Stimulated activated CD8-positive, alpha-beta memory T cell treated with anti-CD3 and anti-CD28 coated beads, Interleukin-15, amount 100 ng/mL, for 48 hours (primary cell): ENCODE results near the gene SERPINB6.
A peak's percentile ranks its signal among the peaks of the same experiment; 100 is the strongest.
"Not testable (repeated sequence)": the region's sequence is repeated elsewhere in the genome, so short reads cannot be mapped to it uniquely, and the experiment has no call there.

ENCODE experiments used
- DNase-seq, 2 donors: peaks; one replicate each; pipeline ENCODE4 v3.0.0-alpha.2; 2020; ENCODE audit warnings: low read depth in 2 of 2

Gene SERPINB6

DNA sequence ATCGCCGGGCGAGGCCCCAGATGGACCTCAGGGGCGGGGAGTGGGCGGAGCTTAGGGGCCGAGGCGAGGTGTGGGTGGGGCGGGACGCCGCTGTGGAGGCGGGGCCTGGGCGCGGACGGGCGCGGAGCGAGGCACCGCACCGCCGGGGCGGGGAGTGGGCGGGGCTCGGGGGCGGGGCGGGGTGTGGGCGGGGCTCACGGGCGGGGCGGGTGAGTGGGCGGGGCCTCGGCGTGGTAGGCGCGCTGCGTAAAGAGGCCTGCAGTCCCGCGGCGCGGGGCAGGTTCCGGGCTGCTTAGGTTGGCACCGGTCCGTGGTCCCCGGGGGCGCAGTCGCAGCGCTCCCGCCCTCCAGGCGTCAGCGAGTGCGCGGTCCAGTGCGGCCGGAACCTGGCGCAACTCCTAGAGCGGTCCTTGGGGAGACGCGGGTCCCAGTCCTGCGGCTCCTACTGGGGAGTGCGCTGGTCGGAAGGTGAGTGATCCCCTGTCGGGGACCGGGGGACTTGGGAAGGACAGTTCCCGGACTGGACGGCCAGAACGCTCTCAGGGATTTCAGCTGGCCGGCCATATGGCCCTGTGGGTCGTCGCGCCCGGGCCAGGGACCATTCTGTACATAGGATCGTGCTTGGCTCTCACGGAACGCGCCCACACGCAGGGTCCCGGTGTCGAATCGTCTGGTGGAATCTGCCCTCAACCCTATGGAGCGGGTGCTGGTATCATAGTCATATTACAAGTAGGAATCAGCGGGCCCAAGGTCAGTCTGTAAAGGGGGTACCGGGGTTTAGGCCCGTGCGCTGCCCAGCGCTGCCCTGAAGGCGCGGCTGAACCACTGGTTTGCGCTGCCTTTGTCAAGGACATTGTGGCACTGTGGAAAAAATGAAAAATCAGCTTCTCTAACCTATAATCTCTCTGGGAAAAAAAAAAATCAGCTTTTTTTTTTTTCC is 28.5 kb upstream of the SERPINB6 start, which contains the start of gene NQO2:
Gene NQO2, plus strand, starts transcription at position 277 of the 940 bp plus-strand sequence. CDS start 6,659 bp downstream, outside the sequence.
- DNase-seq, result peak; percentile 86

DNA sequence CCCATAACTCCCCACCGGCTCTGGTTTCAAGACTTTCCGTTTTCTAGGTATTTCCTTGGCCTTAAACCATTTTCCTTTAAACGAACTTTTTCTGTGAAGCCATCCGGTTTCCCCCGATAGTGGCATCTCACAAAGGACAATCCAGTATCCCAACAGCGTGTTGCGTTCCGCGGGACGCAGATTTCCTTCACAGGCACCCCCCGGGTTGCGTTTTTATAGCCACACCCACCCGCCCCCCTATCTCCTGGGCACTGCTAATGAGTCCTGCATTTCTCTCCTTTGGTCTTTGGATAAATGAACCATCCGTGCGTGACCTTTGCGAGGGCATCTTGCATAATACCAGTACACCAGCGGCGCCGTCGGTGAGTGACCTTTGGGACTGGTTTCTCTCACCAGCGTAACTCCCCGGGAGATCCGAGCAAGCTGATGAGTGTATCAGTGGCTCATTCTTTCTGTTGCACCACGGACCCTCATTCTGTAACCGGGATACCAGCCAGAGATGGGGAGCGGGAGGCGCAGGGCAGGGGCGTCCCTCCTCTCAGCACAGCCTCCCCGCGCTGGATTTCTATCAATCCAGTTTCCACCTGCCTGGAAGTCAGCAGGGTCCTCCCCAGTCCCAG is 27.7 kb upstream of the SERPINB6 start:
- peak in 1 of 2 donors; percentile 58 for DNase-seq

DNA sequence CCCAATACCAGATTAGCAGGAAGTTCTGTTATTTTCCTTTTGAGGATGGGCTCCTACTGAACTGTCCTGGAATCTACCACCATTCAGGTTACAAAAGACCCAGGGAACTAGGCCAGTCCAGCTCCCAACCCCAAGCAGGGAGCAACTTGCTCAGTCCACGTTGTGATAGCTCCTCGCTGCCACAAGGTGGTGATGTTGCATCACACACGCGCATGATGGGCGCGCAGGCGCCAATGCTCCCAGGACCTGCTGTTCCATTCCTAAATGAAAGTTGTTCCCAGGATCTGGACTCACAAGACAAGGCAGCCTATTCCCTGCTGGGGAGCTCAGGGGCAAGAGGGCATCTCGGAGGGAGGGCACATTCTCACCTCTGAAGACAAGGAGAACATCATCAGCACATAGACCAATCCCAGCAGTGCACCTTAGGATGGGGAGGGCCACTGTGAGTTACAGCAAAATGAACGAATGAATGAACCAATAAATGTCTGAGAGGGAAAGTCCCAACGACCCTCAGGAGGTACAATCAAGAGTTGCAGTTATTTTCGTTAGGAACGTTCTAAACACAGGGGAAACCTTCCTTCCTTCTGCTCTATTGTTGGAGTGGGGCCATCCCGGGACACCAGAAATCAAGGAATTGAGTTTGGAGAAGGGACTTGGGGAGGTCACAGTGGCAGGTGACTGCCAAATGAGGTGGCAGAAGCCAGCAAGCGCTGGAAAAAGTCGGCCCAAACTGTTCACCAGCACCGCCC is 27.1 kb upstream of the SERPINB6 start:
- not testable (repeated sequence) for DNase-seq

DNA sequence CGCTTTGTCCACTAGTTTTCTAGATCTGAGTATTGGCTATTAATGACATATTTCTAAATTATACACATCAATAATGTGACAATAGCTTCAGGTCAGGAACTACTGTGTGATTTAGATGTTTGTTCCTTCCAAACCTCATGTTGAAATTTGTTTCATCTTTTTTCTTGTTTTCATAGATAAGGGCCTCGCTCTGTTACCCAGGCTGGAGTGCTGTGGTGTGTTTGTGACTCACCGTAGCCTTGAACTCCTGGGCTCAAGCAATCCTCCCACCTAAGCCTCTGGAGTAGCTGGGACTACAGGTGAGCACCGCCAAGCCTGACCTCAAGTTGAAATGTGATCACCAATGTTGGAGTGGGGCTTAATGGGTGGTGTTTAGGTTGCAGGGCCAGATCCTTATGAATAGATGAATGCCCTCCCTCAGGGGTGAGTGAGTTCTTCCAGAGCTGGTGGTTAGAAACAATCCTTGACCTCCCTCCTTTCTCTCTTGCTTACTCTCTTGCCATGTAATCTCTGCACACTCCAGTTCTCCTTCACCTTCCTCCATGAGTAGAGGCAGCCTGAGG is 22.5 kb upstream of the SERPINB6 start:
- DNase-seq, result no peak

DNA sequence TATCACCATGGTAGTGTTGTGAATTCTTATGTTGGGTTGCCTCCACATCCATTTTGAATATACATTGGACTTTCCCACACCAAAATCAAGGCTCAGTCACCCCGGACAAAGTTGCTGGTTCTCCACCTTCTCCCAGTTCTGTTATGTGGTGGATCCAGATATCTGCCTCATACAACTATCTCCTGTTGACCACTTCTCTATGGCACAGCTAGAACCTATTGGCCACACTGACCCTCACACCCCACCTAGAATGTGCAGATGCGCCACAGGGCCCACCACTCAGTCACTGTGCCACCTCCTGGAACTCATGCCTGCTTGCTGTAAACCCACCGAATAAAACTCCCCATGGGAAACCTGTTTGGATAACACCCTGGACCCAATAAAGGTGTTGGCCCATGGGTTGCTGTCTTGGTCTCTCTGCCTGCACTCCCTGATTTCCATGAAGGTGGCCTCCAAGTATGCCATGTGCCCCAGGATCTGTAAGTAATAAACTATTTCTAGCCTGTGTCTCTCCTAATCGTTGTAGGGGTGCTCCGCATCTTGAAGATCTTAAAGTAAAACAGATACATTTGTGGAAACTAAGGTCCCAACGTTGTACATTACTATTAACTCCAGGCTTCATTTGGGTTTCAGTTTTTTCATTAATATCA is 21.1 kb upstream of the SERPINB6 start:
- no peak for DNase-seq

DNA sequence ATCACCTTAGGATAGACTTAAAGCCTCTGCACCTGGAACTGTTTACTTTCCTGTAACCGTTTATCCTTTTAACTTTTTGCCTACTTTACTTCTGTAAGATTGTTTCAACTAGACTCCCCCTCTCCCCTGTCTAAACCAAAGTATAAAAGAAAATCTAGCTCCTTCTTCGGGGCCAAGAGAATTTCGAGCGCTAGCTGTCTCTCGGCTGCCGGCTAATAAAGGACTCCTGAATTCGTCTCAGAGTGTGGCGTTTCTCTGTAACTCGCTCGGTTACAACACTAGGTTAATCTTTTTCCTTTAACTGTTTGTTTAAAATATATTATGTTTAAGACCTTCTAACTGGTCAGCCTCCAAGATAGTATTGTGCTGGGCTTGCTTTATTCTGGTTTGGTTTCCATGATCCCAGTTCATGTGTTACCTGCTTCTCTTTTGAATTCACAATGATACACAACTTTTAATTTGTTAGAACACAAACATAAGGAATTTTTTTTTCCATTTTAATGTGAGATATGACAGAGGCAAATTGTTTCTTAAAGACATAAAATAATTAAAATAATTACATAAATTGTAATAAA is 19.7 kb upstream of the SERPINB6 start:
- DNase-seq, result no peak

DNA sequence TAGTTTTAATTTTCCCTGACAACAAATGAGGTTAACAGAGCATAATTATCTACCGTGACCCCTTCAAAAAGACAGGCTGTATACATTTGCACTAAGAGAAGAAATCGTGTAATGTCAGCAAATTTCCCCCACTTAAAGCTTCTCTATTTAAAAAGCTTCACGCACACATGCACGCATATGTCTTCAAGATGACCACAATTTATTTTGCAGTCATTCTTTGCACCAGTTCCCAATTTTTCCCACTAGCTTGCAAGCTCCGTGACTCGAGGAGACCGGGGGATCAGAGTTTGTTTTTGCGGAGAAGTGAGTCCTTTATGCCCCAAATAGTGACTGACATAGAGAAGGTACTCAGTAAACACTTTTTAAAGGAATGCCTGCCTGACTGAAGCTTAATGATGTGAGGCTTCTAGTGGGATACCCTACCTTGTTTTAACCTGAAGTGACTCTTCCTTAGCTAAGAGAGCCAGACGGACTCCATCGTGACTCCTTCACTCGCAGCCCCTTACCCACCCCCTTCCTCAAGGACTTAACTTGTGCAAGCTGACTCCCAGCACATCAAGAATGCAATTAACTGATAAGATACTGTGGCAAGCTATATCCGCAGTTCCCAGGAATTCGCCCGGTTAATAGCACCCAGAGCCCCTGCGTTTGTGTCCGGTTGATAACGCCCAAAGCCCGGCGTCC is 19.0 kb upstream of the SERPINB6 start:
- DNase-seq, result no peak

DNA sequence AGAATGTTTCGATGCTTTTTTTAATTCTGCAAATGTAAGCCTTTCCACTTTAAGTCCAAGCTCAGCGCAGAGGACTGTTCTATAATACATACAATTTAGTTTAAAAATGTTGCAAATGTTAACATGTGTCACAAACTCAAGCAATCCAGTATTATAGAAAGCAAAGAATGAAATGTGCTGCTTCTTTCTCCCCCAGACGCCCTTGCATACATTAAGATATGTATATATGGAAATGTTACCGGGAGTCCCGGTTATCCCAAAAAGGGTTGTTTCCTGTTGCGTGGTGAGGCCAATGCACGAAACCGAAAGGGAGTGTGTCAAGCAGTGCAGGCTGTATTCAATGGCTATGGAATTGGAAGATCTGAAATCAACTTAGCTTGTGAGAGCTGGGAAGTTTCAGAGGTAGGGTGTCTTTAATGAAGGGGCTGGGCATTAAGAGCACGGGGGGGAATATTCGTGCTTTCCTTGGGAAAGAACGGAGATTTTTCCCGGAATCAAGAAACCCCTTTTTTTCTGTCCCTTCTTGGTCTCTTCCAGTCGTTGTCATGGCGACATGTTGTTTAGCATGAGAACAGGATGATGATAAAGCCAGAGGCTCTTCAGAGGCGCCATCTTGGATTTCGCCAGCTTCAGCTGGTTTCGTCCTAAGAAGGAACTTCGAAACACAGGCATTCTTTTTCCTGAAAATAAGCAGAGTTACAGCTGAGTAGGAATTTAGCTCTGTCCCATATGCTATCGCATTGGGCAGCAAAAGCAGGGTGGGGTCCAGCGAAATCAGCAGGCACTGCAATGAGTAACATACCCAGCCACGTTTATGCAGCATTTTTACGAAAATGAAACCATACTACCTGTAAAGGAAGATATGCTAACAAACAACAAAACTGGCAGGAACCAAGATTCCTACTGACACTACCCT is 18.2 kb upstream of the SERPINB6 start:
- peak; percentile 53 to 60 for DNase-seq

DNA sequence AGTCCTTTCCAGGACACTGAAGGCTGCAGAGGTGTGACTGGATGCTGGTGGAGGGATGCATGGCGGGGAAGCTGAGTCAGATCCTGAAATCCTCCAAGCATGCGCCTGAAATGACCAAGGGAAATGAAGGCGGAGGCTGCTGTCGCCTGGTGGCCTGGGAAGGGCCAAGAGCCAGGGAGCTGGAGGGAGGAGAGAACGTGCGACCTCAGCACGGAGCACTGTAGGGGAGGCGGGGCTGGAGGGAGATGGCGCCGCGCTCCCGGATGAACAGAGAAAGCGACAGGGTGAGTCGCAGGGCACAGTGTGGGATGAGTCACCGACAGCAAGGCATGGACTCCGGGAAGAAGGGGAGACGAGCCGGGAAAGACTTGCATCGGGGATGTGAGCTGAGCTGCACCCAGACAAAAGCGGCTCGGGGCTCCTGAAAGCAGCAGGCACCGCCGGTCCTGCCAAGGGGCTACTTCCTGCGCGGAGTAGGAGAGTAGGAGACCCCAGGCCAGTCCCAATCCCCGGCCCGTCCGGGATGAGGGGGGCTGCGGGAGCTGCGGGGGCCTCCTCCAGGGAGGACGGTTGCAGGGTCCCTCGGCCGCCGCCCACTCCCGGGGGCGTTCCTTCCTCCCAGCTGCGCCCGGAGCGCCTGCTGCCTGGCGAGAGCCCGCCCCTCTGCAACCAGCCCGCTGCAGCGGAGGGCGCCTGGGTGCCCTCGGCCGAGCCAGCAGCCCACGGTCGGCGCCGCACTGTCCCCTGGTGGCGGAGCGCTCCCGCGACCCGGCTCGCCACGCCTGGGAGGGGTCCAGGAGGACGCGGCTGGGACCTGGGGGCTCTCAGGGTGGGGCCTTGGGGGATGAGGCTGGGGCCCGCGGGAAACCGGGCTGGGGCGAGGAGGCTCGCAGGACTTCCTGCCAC is 17.3 kb upstream of the SERPINB6 start:
- DNase-seq, result peak; percentile 73 to 79

DNA sequence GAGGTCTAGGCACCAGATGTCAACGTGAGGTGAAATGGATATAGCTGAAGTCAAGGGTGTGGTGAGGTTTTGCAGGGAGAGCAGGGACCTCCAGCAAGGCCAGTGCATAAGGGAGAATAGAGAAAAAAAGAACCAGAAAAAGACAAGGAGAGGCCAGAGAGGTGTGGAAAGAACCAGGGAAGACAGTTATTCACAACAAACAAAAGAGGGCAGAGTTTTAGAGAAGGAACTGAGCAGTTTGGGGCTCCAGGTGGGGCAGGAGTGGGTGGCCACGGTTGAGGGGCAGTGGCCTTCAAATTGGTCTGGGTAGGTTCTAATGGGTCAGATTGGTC is 16.7 kb upstream of the SERPINB6 start:
- no peak for DNase-seq

DNA sequence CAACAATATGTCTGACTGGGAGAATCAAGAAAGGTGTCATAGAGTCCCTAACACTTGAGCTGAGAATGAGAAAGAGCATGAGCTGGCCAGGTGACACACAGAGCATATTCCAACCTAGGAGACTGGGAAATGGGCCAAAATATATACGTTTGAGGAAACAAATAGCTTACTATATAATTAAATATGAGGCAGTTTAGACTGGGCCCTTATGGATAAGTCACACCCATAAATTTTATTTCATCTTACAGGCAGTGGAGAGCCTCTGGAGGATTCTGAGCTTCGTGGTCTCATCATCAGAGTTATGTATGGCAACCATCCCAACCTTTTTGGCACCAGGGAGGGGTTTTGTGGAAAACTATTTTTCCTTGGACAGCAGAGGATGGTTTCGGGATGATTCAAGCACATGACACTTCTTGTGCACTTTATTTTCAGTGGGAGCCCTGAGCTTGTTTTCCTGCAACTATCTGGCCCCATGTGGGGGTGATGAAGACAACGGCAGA is 15.4 kb upstream of the SERPINB6 start:
- no peak for DNase-seq

DNA sequence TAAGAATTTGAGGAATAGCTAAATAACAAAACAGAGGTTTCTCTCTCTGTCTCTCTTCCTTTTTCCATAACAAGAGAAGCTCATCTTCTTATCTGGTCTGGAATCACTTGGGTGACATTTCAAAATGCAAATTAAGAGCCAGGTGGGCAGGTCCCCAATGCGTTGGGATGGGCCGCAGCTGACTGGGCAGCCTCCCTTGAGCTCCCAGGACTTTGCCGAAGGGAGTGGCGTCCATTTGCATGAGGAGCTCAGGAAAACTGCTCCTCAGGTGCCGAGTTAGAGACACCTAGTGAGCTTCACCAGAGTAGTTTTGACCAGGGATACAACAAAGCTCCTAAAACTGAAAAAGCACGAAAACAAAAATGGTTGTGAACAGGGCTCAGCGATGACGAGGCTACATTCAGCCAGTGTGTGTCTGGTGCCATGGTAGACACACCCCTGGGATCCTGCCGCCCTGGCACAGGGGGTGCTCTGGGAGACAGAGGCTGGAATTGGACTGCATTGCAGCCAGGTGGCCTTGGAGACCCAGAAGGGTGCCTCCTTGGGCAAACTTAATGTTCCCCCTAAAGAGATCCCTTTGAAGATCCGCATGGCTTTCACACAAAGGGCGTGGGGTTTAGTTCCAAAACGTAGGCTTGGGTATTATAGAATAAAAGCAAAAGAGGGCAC is 13.5 kb upstream of the SERPINB6 start:
- no peak for DNase-seq

DNA sequence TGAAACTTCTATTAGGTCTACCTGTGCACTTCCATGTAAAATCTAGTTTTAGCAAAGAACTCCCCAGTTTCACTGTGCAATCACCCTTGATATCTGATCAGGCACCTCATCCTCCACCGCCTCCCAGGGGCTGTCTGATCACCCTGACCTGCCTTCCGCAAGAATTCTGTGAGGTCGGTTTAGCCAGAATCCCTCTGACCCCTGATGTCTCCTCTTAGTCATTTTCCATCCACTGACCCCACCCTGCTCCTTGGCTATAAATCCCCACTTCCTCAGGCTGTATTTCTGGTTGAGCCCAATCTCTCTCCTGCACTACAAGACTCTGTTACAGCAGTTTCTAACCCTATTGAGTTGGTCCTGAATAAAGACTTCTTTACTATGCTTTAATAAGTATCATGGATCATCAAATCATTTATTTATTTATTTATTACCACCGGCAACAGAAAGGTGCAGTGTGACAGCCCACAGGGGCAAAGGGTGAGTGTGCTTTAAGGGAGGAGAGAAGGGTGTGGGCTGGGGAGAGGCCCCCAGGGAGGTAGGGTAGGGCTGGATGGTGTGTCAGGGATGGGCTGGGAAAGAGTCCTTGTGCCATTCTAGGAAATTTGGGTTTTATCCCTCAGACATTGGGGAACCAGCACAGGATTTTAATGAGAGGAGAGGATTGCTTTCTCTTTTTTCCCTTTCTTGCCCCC is 11.2 kb upstream of the SERPINB6 start:
- no peak for DNase-seq

DNA sequence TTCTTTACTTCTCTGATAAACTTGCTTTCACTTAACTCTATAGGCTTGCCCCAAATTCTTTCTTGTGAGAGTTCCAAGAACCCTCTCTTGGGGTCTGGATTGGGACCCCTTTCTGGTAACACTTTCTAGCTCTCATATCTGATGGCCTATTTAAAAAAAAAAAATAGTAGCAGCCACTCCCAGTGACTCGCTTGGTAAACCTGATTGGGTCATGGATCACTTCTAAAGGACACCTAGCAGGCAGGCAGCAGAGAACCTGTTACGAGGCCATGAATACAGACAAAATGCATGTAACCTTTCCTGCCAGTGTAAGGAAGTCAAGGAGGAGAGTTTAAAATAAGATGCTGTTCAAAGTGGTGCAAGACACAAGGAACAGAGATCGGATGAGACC is 9.1 kb upstream of the SERPINB6 start:
- no peak for DNase-seq

DNA sequence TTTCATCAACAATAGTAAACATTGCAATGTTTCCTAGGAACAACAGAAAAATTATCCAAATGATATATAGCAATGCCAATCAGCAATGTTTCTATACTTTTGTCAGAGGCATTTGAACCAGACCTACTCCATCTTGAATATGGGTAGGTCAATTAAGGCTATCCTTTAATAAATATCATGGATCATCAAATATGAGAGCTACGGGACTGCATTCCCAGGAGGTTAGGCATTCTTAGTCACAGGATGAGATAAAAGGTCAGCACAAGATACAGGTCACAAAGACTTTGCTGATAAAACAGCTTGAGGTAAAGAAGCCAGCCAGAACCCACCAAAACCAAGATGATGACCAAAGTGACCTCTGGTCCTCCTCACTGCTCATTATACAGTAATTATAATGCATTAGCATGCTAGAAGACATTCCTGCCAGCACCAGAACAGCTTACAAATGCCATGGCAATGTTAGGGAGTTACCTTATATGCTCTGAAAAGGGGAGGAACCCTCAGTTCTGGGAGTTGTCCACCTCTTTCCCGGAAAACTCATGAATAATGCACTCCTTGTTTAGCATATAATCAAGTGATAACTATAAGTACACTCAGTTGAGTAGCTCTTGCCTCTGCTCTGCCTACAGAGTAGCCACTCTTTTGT is 8.6 kb upstream of the SERPINB6 start:
- no peak for DNase-seq

DNA sequence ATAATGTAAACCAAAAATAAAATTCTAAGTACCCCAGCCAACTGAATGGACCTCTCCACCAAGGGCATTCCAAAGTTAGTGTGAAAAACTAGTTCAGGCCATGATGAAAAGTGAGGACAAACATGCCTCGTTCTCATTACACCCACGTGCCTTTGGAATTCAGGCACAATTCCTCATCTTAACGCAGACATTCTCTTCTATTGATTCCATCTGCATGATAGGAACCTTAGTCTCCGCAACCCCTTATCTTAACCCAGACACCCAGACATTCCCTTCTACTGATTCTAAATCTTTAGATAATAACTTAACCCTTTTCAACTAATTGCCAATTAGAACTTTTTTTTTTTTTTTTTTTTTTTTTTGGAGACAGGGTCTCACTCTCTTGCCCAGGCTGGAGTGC is 7.6 kb upstream of the SERPINB6 start:
- no peak for DNase-seq
